Measurements from ENCODE around the gene SLC13A3. TPM values are rescaled to one million over a fixed set of nuclear protein-coding genes. Genes with fewer than 3 reads are reported as not detected.

SLC13A3 gene
- total RNA-seq, 1 experiment from 2014 or later = 17.5 TPM

- Mint-ChIP-seq H3K36me3 (ENCODE audit: insufficient read depth in 1 of 3, low read depth in 3 of 3) (no peaks in the 10 kb centered on the region), H3K4me1 (peaks cover 42 to 54% of the 10 kb centered on the region in 2 experiments), H3K27me3 (ENCODE audit: low read depth) (no peaks in the 10 kb centered on the region), H3K4me3 (no peak overlapping the region), H3K9me3 (no peaks in the 10 kb centered on the region), H3K27ac (no peak overlapping the region)
- H2BK5ac ChIP-seq (ENCODE audit: insufficient read length, low read length) = no peak overlapping the region
- no peaks in the 10 kb centered on the region for H3K27me3 ChIP-seq (ENCODE audit: insufficient read depth, low read length)
- no peak overlapping the region for H3T11ph ChIP-seq (ENCODE audit: low read length)
- H2BK12ac ChIP-seq (ENCODE audit: insufficient read length, low read depth, low read length) = no peak overlapping the region
- no peak overlapping the region for H2BK20ac ChIP-seq (ENCODE audit: low read depth, low read length, poor library complexity, severe bottlenecking)
- H4K91ac ChIP-seq (ENCODE audit: insufficient read length, low read depth, low read length) = no peak overlapping the region
- H3K4me2 ChIP-seq (ENCODE audit: insufficient read depth, insufficient read length, low read length) = no peak overlapping the region
- no peak overlapping the region for H3K56ac ChIP-seq (ENCODE audit: insufficient read length, low read depth, low read length)
- no peak overlapping the region for H3K4ac ChIP-seq (ENCODE audit: low read depth, low read length)
- H3K23me2 ChIP-seq (ENCODE audit: insufficient read length, low read depth, low read length, poor library complexity, severe bottlenecking) = peaks cover 5% of the 10 kb centered on the region
- no peaks in the 10 kb centered on the region for H4K20me1 ChIP-seq (ENCODE audit: control insufficient read depth, insufficient read depth, insufficient read length)
- H3K23ac ChIP-seq (ENCODE audit: insufficient read length, low read depth, low read length) = no peak overlapping the region
- no peaks in the 10 kb centered on the region for H3K79me1 ChIP-seq (ENCODE audit: insufficient read depth, low read depth, low read length, poor library complexity, severe bottlenecking)
- H4K5ac ChIP-seq (ENCODE audit: insufficient read length, low read depth, low read length) = no peak overlapping the region
- H3K4me1 ChIP-seq (ENCODE audit: insufficient read depth, low read length) = peaks cover 7% of the 10 kb centered on the region; the same call in 1 of the 2 replicates
- no peak overlapping the region for H3K9ac ChIP-seq (ENCODE audit: extremely low read depth, insufficient read length, low read length)
- H2BK120ac ChIP-seq (ENCODE audit: low read depth, low read length, poor library complexity, severe bottlenecking) = no peak overlapping the region
- H3K14ac ChIP-seq (ENCODE audit: insufficient read depth, low read length) = no peak overlapping the region
- H3K79me2 ChIP-seq (ENCODE audit: insufficient read depth, low read length) = no peaks in the 10 kb centered on the region
- H2AFZ ChIP-seq (ENCODE audit: low read length) = no peak overlapping the region
- H3K27ac ChIP-seq (ENCODE audit: insufficient read length, low read depth, low read length) = no peak overlapping the region
- no peaks in the 10 kb centered on the region for H3K9me3 ChIP-seq (ENCODE audit: control insufficient read depth, low read depth, low read length)
- H2AK5ac ChIP-seq (ENCODE audit: insufficient read length, low read length) = no peak overlapping the region
- no CpG with 5 or more reads among the region's 3 CpGs for WGBS (ENCODE audit: extremely low coverage, insufficient read length, low lambda C conversion rate)
- no peak for DNase-seq
- H3K18ac ChIP-seq (ENCODE audit: insufficient read length, low read depth, low read length) = no peak overlapping the region
- TF ChIP-seq CTCF (conservative IDR thresholded peaks at IDR 0.05) = no peak
- no peak overlapping the region for H2BK15ac ChIP-seq (ENCODE audit: low read depth, low read length)
- H4K8ac ChIP-seq (replicated peaks; ENCODE audit: insufficient read length, low read depth, low read length) = no peak overlapping the region
These were observed 92.3 kb downstream of the SLC13A3 start for GRCh38 chr20:46559001-46559400.

All from H9 (cell line).